Smooth muscle cell of bladder (primary cell): Measurements from ENCODE around the gene NDUFS2. TPM values are rescaled to one million over a fixed set of nuclear protein-coding genes. Genes with fewer than 3 reads are reported as not detected.

Experiments
- total RNA-seq: library from RNA; depleted of rRNA; stranded (reverse); fragments of >200 nt; gene quantifications from 2 replicates; pipeline ENCODE4 v1.2.3, GENCODE V29; 2014

Gene NDUFS2
- 157 and 173 TPM in 2 replicates for total RNA-seq

GRCh38 chr1:161201836-161202712 lies at the start of gene NDUFS2:
TSS of gene NDUFS2 (plus strand) at chr1:161202367. CDS start at chr1:161202386, 19 bp downstream.

GRCh38 chr1:161153682-161154337 lies 48.4 kb upstream of the NDUFS2 start, which contains the start of gene UFC1:
TSS of gene UFC1 (plus strand) at chr1:161153978. CDS start at chr1:161153998, 20 bp downstream.

GRCh38 chr1:161159087-161159912 lies 42.9 kb upstream of the NDUFS2 start, which contains the start of gene USP21:
TSS of gene USP21 (plus strand) at chr1:161159500. CDS start at chr1:161160641, 1,141 bp downstream.

GRCh38 chr1:161165742-161166668 lies 36.2 kb upstream of the NDUFS2 start, which contains the start of gene PPOX:
TSS of gene PPOX (plus strand) at chr1:161166426. CDS start at chr1:161166848, 422 bp downstream.

GRCh38 chr1:161177112-161177935 lies 24.8 kb upstream of the NDUFS2 start, which contains the start of gene B4GALT3:
TSS of gene B4GALT3 (minus strand) at chr1:161177507. CDS start at chr1:161176060, 1,447 bp downstream.

GRCh38 chr1:161198897-161199431 lies 3.2 kb upstream of the NDUFS2 start, which contains the start of gene ADAMTS4:
TSS of gene ADAMTS4 (minus strand) at chr1:161199054. CDS start at chr1:161198627, 427 bp downstream.

GRCh38 chr1:161215076-161215475 lies 12.9 kb downstream of the NDUFS2 start, which contains the start of gene FCER1G:
TSS of gene FCER1G (plus strand) at chr1:161215295. CDS start at chr1:161215322, 27 bp downstream.

GRCh38 chr1:161225534-161226319 lies 23.6 kb downstream of the NDUFS2 start, which contains the start of gene TOMM40L:
TSS of gene TOMM40L (plus strand) at chr1:161226060. CDS start at chr1:161226490, 430 bp downstream.

GRCh38 chr1:161238039-161238473 lies 35.9 kb downstream of the NDUFS2 start, which contains the start of gene NR1I3:
TSS of gene NR1I3 (minus strand) at chr1:161238203. CDS start at chr1:161236565, 1,638 bp downstream.

GRCh38 chr1:161258439-161259344 lies 56.5 kb downstream of the NDUFS2 start, which contains the start of gene PCP4L1:
TSS of gene PCP4L1 (plus strand) at chr1:161258745. CDS start at chr1:161258975, 230 bp downstream.

Other genes with a start within 250 kb of the NDUFS2 start
- gene ITLN2, start 247.6 kb upstream of the NDUFS2 start, total RNA-seq = not detected in 2 replicates
- 9.2 and 20.9 TPM in 2 replicates for gene F11R, start 181.2 kb upstream of the NDUFS2 start, total RNA-seq
- 16.9 and 27.3 TPM in 2 replicates for gene TSTD1, start 163.4 kb upstream of the NDUFS2 start, total RNA-seq
- gene USF1, start 156.4 kb upstream of the NDUFS2 start, total RNA-seq = 88.4 and 102 TPM in 2 replicates
- gene ARHGAP30, start 132.5 kb upstream of the NDUFS2 start, total RNA-seq = under 0.01 TPM in 1 of 2 replicates, not detected in the other
- gene NECTIN4, start 112.8 kb upstream of the NDUFS2 start, total RNA-seq = 0.28 and 0.37 TPM in 2 replicates
- gene KLHDC9, start 104.0 kb upstream of the NDUFS2 start, total RNA-seq = 1.2 and 1.8 TPM in 2 replicates
- 39.5 and 56.8 TPM in 2 replicates for gene PFDN2, start 84.3 kb upstream of the NDUFS2 start, total RNA-seq
- gene NIT1, start 84.3 kb upstream of the NDUFS2 start, total RNA-seq = 16.2 and 17.2 TPM in 2 replicates
- gene DEDD, start 69.7 kb upstream of the NDUFS2 start, total RNA-seq = 16.9 and 24.5 TPM in 2 replicates
- 117 and 125 TPM in 2 replicates for gene UFC1, start 48.4 kb upstream of the NDUFS2 start, total RNA-seq
- 4.7 and 5.1 TPM in 2 replicates for gene USP21, start 42.9 kb upstream of the NDUFS2 start, total RNA-seq
- 8.1 and 10.4 TPM in 2 replicates for gene PPOX, start 35.9 kb upstream of the NDUFS2 start, total RNA-seq
- gene B4GALT3, start 24.9 kb upstream of the NDUFS2 start, total RNA-seq = 11.2 and 16.7 TPM in 2 replicates
- 2.3 and 4.0 TPM in 2 replicates for gene ADAMTS4, start 3.3 kb upstream of the NDUFS2 start, total RNA-seq
- gene FCER1G, start 12.9 kb downstream of the NDUFS2 start, total RNA-seq = not detected in 2 replicates
- not detected in 2 replicates for gene APOA2, start 21.3 kb downstream of the NDUFS2 start, total RNA-seq
- gene TOMM40L, start 23.7 kb downstream of the NDUFS2 start, total RNA-seq = 6.5 and 8.3 TPM in 2 replicates
- gene NR1I3, start 35.8 kb downstream of the NDUFS2 start, total RNA-seq = not detected in 2 replicates
- gene PCP4L1, start 56.4 kb downstream of the NDUFS2 start, total RNA-seq = not detected in 2 replicates
- 0.55 and 0.71 TPM in 2 replicates for gene MPZ, start 107.6 kb downstream of the NDUFS2 start, total RNA-seq
- gene SDHC, start 112.0 kb downstream of the NDUFS2 start, total RNA-seq = 13.5 and 17.0 TPM in 2 replicates
- not detected in 2 replicates for gene CFAP126, start 165.5 kb downstream of the NDUFS2 start, total RNA-seq